ENCODE results near the gene ZNF185.

Gene ZNF185

GRCh38 chrX:152927858-152928760 lies 30.2 kb downstream of the ZNF185 start:
- H3K4me3 ChIP-seq (ENCODE audit: low read depth in 1 of 2, low read length in 2 of 2) = no peak overlapping the region
- H4K20me1 ChIP-seq (ENCODE audit: insufficient read depth, low read length) = no peaks in the 10 kb centered on the region
- H3K9me3 ChIP-seq (ENCODE audit: insufficient read depth, low read length, severe bottlenecking) = no peaks in the 10 kb centered on the region
- no peak overlapping the region for H3K9ac ChIP-seq (ENCODE audit: low read depth, low read length)
- DNase-seq (no peak), ATAC-seq (ENCODE audit: insufficient read depth, low read depth) (no peak)
- no peaks in the 10 kb centered on the region for H3K36me3 ChIP-seq (ENCODE audit: insufficient read depth, low read length)
- H3K79me2 ChIP-seq (ENCODE audit: insufficient read depth, low read length) = no peaks in the 10 kb centered on the region
- H3K4me1 ChIP-seq (ENCODE audit: insufficient read depth, low read length) = peaks cover 7% of the 10 kb centered on the region
- no peaks in the 10 kb centered on the region for H3K27me3 ChIP-seq (ENCODE audit: insufficient read depth, low read length, poor library complexity)
- H3K27ac ChIP-seq (ENCODE audit: low read length) = no peak overlapping the region
- TF ChIP-seq EZH2 (IDR thresholded peaks at IDR 0.05; ENCODE audit: borderline replicate concordance, low read depth, low read length, severe bottlenecking) = no peak
- no peak for TF ChIP-seq CTCF (IDR thresholded peaks at IDR 0.05; ENCODE audit: borderline replicate concordance, extremely low read depth, low read length, poor library complexity, severe bottlenecking)
- H3K4me2 ChIP-seq (ENCODE audit: insufficient read depth, low read length) = no peak overlapping the region
- no peak overlapping the region for H2AFZ ChIP-seq (ENCODE audit: low read depth, low read length)

GRCh38 chrX:152928761-152929400 lies 31.0 kb downstream of the ZNF185 start:
- H2AFZ ChIP-seq (ENCODE audit: low read depth, low read length) = no peak overlapping the region
- DNase-seq = no peak
- no peak for TF ChIP-seq EZH2 (IDR thresholded peaks at IDR 0.05; ENCODE audit: borderline replicate concordance, low read depth, low read length, severe bottlenecking)
- no peak for TF ChIP-seq CTCF (IDR thresholded peaks at IDR 0.05; ENCODE audit: borderline replicate concordance, extremely low read depth, low read length, poor library complexity, severe bottlenecking)
- H3K4me1 ChIP-seq (ENCODE audit: insufficient read depth, low read length) = peaks cover 7% of the 10 kb centered on the region
- H3K79me2 ChIP-seq (ENCODE audit: insufficient read depth, low read length) = no peaks in the 10 kb centered on the region
- no peak overlapping the region for H3K27ac ChIP-seq (ENCODE audit: low read length)
- H3K27me3 ChIP-seq (ENCODE audit: insufficient read depth, low read length, poor library complexity) = no peaks in the 10 kb centered on the region
- no peaks in the 10 kb centered on the region for H4K20me1 ChIP-seq (ENCODE audit: insufficient read depth, low read length)
- no peak overlapping the region for H3K9ac ChIP-seq (ENCODE audit: low read depth, low read length)
- H3K9me3 ChIP-seq (ENCODE audit: insufficient read depth, low read length, severe bottlenecking) = no peaks in the 10 kb centered on the region
- H3K4me3 ChIP-seq (ENCODE audit: low read depth in 1 of 2, low read length in 2 of 2) = no peak overlapping the region
- no peaks in the 10 kb centered on the region for H3K36me3 ChIP-seq (ENCODE audit: insufficient read depth, low read length)
- no peak overlapping the region for H3K4me2 ChIP-seq (ENCODE audit: insufficient read depth, low read length)
- ATAC-seq (ENCODE audit: insufficient read depth, low read depth) = no peak

- H2AFZ ChIP-seq (ENCODE audit: low read depth, low read length) = no peak overlapping the region
- no peaks in the 10 kb centered on the region for H3K9me3 ChIP-seq (ENCODE audit: insufficient read depth, low read length, severe bottlenecking)
- peaks cover 7% of the 10 kb centered on the region for H3K4me1 ChIP-seq (ENCODE audit: insufficient read depth, low read length)
- TF ChIP-seq CTCF (IDR thresholded peaks at IDR 0.05; ENCODE audit: borderline replicate concordance, extremely low read depth, low read length, poor library complexity, severe bottlenecking) = no peak
- TF ChIP-seq EZH2 (IDR thresholded peaks at IDR 0.05; ENCODE audit: borderline replicate concordance, low read depth, low read length, severe bottlenecking) = no peak
- no peak overlapping the region for H3K27ac ChIP-seq (ENCODE audit: low read length)
- no peak overlapping the region for H3K4me2 ChIP-seq (ENCODE audit: insufficient read depth, low read length)
- H3K27me3 ChIP-seq (ENCODE audit: insufficient read depth, low read length, poor library complexity) = no peaks in the 10 kb centered on the region
- no peaks in the 10 kb centered on the region for H4K20me1 ChIP-seq (ENCODE audit: insufficient read depth, low read length)
- DNase-seq (no peak), ATAC-seq (ENCODE audit: insufficient read depth, low read depth) (no peak)
- no peaks in the 10 kb centered on the region for H3K79me2 ChIP-seq (ENCODE audit: insufficient read depth, low read length)
- no peaks in the 10 kb centered on the region for H3K36me3 ChIP-seq (ENCODE audit: insufficient read depth, low read length)
- no peak overlapping the region for H3K4me3 ChIP-seq (ENCODE audit: low read depth in 1 of 2, low read length in 2 of 2)
- H3K9ac ChIP-seq (ENCODE audit: low read depth, low read length) = no peak overlapping the region
Measured at GRCh38 chrX:152929898-152930297, 32.0 kb downstream of the ZNF185 start.
